ENCODE measurements around the gene UNCX. TPM values are rescaled to one million over a fixed set of nuclear protein-coding genes. Genes with fewer than 3 reads are reported as not detected.

UNCX gene
- polyA plus RNA-seq, 3 donors from 2014 or later = not detected

DNA sequence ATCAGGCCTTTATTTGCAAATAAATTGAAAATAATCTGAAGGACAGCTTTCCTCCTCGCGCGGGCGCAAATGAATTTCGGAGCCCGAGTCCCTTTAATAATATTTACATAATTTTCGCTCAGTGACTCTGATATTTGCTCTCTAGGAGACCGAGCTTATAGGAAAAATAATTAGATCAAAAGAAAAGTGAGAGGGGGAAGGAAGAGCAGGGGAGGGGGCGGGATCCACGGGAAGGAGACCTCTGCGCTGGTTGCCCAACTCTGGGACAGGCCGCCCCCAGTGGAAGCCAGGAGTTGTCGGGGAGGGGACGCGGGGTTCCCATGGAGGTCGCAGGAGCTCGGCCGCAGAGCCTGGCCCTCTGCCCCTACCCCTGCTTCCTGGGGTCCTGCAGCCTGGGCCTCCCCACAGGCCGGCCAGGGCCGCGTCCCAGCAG lies 5.8 kb downstream of the UNCX start:
- no peak for DNase-seq
- Mint-ChIP-seq H3K4me3 (no peak overlapping the region), H3K36me3 (peaks cover 0 to 4% (median 0%) of the 10 kb centered on the region in 3 donors), H3K27me3 (ENCODE audit: low read depth in 3 of 3) (peaks cover 36 to 76% (median 44%) of the 10 kb centered on the region in 3 donors), H3K9me3 (peaks cover 0 to 14% (median 0%) of the 10 kb centered on the region in 6 donors), H3K27ac (no peak overlapping the region), H3K4me1 (peaks cover 20 to 21% of the 10 kb centered on the region in 2 donors)

GRCh38 chr7:1238931-1239802 lies 6.5 kb downstream of the UNCX start:
- peaks cover 41 to 78% (median 41%) of the 10 kb centered on the region in 3 donors for H3K27me3 Mint-ChIP-seq (ENCODE audit: low read depth in 3 of 3)
- H3K9me3 Mint-ChIP-seq = peaks cover 0 to 14% (median 0%) of the 10 kb centered on the region in 6 donors
- DNase-seq = no peak
- peaks cover 18% of the 10 kb centered on the region in 2 donors for H3K4me1 Mint-ChIP-seq
- peak overlapping the region in 2 of 5 donors; percentile 9 to 40 for H3K4me3 Mint-ChIP-seq
- H3K27ac Mint-ChIP-seq = no peak overlapping the region
- H3K36me3 Mint-ChIP-seq = peaks cover 0 to 4% (median 0%) of the 10 kb centered on the region in 3 donors

DNA sequence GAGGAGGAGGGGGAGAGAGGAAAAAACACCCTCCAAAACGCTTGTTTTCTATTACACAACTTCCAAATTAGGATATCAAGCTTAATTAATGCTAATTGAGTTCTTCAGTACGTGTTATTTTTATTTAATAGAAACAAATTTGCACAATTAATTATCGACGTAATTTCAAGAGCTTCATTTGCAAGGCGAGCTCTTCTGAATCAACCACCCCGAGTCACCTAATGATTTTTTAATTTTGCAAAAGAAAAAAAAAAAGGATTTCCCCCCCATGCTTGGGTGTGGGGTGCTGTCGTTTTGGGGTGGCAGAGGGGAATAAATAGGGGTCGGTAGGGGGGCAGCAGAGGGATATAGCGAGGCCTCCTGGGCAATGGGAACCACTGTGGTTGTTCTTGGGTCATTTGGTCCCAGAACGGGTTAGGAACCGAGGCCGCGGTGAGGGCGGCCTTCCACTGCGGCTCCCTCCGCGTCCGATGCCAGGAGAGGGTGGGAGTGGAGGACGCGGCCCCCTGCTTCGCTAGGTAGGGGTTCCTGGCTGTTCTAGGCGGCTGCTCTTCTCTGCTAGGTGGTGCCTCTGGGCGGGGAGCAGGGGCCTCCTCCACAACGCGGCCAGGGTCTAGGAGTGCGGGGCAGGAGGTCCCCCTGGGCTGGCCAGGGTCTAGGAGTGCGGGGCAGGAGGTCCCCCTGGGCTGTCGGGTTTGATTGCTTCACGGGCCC lies 7.3 kb downstream of the UNCX start:
- Mint-ChIP-seq H3K9me3 (peaks cover 0 to 6% (median 0%) of the 10 kb centered on the region in 6 donors), H3K27ac (no peak overlapping the region), H3K36me3 (no peaks in the 10 kb centered on the region), H3K4me3 (no peak overlapping the region), H3K27me3 (ENCODE audit: low read depth in 3 of 3) (peaks cover 33 to 78% (median 39%) of the 10 kb centered on the region in 3 donors), H3K4me1 (peaks cover 10% of the 10 kb centered on the region in 2 donors)
- DNase-seq = no peak

DNA sequence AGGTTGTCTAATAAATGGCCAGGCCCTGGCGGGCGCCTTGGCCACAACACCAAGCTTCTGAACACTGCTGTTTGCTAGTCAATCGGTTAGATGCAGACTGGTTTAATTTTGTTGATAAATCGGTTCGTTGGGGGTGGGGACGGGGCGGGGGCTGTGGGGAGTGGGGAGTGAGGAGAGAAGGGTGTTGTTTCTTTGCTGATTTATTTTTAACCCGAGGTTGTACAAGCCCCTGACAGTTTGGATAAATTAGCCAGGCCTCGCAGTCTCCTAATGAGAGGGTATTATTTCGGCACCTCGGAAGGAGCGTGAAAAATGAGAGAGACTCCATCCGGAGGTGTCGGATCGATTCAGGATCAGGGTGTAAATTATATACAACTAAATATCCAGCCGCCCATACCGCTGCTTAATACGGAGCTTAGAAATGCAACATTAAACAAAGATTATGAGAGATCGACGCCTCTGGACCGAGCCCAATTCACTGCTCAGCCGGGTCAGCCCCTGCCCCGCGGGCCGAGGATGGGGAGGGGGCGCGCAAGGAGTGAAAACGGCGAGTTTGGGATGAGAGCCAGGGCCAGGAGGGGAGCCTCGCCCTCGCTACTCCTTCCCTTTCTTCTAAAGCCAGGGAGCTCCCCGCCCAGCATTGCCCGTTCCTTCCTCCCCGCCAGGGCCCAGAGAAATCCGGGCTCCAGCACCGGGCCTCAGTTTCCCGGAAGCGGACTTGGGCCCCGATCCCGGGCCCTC lies 8.0 kb downstream of the UNCX start:
- Mint-ChIP-seq H3K27ac (peak overlapping the region in 1 of 6 donors; percentile 69), H3K4me1 (peaks cover 8 to 9% of the 10 kb centered on the region in 2 donors), H3K4me3 (peak overlapping the region in 1 of 5 donors; percentile 30), H3K27me3 (ENCODE audit: low read depth in 3 of 3) (peaks cover 34 to 78% (median 42%) of the 10 kb centered on the region in 3 donors), H3K9me3 (peaks cover 0 to 5% (median 0%) of the 10 kb centered on the region in 6 donors), H3K36me3 (no peaks in the 10 kb centered on the region)
- DNase-seq = no peak

DNA sequence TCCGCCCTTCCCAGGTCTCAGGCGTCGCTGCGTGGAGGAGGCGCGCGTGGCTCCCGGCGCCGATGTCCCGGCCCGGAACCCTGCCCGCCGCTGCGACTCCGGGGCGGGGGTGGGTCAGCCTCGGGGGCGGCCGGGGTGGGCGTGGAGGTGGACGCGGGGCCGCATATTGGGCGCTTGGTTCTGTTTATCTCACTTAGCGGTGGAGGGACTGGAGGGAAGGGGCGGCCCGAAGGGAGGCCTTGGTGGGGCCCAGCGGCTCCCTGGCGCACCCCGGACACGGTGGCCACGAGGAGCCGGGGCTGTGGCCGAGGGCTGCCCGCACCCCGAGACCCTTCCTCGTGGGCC lies 8.6 kb downstream of the UNCX start:
- Mint-ChIP-seq H3K36me3 (no peaks in the 10 kb centered on the region), H3K27me3 (ENCODE audit: low read depth in 3 of 3) (peaks cover 37 to 82% (median 44%) of the 10 kb centered on the region in 3 donors), H3K4me1 (peaks cover 7 to 9% of the 10 kb centered on the region in 2 donors), H3K4me3 (no peak overlapping the region), H3K9me3 (peaks cover 0 to 5% (median 0%) of the 10 kb centered on the region in 6 donors), H3K27ac (no peak overlapping the region)
- no peak for DNase-seq

- Mint-ChIP-seq H3K36me3 (no peaks in the 10 kb centered on the region), H3K4me3 (no peak overlapping the region), H3K27me3 (ENCODE audit: low read depth in 3 of 3) (peaks cover 37 to 86% (median 46%) of the 10 kb centered on the region in 3 donors), H3K9me3 (peaks cover 0 to 5% (median 0%) of the 10 kb centered on the region in 6 donors), H3K4me1 (peaks cover 7 to 9% of the 10 kb centered on the region in 2 donors), H3K27ac (no peak overlapping the region)
- no peak for DNase-seq
These were observed 9.1 kb downstream of the UNCX start for GRCh38 chr7:1241603-1242255.

- peaks cover 35 to 83% (median 46%) of the 10 kb centered on the region in 3 donors for H3K27me3 Mint-ChIP-seq (ENCODE audit: low read depth in 3 of 3)
- no peak overlapping the region for H3K27ac Mint-ChIP-seq
- H3K4me1 Mint-ChIP-seq = peaks cover 4 to 5% of the 10 kb centered on the region in 2 donors
- DNase-seq = no peak
- peaks cover 0 to 5% (median 0%) of the 10 kb centered on the region in 6 donors for H3K9me3 Mint-ChIP-seq
- no peak overlapping the region for H3K4me3 Mint-ChIP-seq
- H3K36me3 Mint-ChIP-seq = no peaks in the 10 kb centered on the region
These were observed 9.6 kb downstream of the UNCX start for GRCh38 chr7:1242256-1242605.

DNA sequence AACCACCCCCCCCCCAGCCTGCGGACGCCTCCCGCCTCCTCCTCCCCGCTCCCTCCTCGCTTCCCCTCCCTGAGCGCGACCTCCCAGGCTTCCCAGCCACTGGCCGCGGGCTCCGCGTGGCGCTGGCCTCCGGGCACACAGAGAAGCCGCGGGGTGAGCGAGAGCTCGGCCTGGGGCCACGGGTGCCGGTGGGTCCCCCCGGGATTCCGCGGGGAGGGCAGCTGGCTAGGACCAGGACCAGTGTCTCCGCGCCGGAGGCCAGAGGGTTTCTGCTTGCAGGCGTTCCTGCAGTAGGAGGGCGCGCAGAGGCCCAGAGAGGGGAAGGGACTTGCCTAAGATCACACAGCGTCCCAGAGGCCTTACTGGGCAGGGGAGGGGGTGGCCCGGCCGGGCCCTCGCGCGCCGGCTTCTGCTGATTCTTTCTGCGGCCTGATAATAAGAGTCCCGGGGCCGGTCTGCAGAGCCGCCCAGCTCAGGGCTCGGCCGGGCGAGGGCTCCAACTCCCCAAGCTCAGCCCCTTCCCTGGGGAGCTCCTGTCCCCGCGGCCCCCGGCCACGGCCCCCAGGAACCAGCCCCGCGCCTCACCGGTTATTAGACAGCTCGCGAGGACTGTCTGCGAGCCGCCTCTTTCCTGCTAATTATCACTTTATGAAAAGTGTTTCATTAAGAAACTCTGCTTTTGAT lies 10.1 kb downstream of the UNCX start:
- no peak for DNase-seq
- Mint-ChIP-seq H3K27me3 (ENCODE audit: low read depth in 3 of 3) (peaks cover 32 to 80% (median 42%) of the 10 kb centered on the region in 3 donors), H3K4me3 (peak overlapping the region in 1 of 5 donors; percentile 28), H3K9me3 (peaks cover 0 to 2% (median 0%) of the 10 kb centered on the region in 6 donors), H3K36me3 (no peaks in the 10 kb centered on the region), H3K4me1 (peaks cover 1 to 3% of the 10 kb centered on the region in 2 donors), H3K27ac (peak overlapping the region in 1 of 6 donors; percentile 13)

DNA sequence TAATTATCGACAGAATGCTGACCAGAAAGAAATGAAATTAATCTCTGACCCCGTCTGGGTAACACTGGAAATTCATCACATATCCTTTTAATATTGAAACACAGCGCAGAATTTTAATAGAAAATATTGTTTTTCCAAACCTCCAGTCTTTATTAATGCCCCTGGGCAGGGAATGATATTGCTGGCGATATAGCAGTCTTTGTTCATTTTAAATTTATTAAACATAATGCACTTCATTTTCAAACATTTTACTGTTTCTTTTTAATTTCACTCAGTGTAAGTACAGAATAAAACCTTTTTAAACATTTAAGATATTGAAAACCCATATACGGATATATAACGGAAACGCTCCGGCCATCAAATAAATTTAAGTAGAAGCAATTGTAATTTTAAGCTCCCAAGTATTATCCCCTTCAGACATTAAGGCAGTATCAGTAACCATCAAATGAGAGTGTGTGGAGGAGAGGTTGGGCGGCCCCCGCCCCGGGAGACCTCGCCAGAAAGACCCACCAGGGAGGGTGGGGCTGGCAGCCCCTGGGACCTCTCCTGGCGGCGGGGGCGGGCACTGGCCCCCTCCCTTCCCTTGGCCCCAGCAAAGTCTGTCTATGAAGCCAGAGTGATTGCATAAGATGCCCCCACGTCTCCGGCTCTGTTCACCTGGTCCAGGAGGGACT lies 10.8 kb downstream of the UNCX start:
- Mint-ChIP-seq H3K4me1 (peaks cover 4% of the 10 kb centered on the region in 2 donors), H3K36me3 (no peaks in the 10 kb centered on the region), H3K27ac (peak overlapping the region in 1 of 6 donors; percentile 13), H3K4me3 (peak overlapping the region in 1 of 5 donors; percentile 28), H3K27me3 (ENCODE audit: low read depth in 3 of 3) (peaks cover 29 to 81% (median 46%) of the 10 kb centered on the region in 3 donors), H3K9me3 (no peaks in the 10 kb centered on the region)
- no peak for DNase-seq

DNA sequence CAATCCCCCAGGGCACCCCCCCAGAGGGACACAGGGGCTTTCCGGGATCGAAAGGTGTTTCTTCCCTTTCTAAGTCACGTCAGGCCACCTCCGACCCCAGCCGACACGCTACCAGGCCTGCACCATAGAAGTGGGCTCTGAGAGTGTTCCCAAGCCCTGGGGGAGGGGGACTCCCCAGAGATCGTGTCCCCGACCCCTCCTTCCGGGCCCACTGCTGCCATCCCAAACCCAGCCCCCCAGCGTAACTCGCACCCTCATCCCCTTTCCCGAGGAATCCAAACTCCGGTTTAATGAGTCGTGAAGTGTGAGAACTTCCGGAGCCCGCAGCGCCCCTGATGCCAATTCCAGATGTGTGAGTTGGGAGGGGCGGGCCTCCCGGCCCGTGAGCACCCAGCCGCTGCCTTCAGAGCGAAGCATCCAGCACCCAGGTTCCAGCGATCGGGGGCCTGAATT lies 11.3 kb downstream of the UNCX start:
- Mint-ChIP-seq H3K27me3 (ENCODE audit: low read depth in 3 of 3) (peaks cover 28 to 77% (median 47%) of the 10 kb centered on the region in 3 donors), H3K4me3 (no peak overlapping the region), H3K27ac (no peak overlapping the region), H3K4me1 (peaks cover 5% of the 10 kb centered on the region in 2 donors), H3K36me3 (no peaks in the 10 kb centered on the region), H3K9me3 (no peaks in the 10 kb centered on the region)
- no peak for DNase-seq

DNA sequence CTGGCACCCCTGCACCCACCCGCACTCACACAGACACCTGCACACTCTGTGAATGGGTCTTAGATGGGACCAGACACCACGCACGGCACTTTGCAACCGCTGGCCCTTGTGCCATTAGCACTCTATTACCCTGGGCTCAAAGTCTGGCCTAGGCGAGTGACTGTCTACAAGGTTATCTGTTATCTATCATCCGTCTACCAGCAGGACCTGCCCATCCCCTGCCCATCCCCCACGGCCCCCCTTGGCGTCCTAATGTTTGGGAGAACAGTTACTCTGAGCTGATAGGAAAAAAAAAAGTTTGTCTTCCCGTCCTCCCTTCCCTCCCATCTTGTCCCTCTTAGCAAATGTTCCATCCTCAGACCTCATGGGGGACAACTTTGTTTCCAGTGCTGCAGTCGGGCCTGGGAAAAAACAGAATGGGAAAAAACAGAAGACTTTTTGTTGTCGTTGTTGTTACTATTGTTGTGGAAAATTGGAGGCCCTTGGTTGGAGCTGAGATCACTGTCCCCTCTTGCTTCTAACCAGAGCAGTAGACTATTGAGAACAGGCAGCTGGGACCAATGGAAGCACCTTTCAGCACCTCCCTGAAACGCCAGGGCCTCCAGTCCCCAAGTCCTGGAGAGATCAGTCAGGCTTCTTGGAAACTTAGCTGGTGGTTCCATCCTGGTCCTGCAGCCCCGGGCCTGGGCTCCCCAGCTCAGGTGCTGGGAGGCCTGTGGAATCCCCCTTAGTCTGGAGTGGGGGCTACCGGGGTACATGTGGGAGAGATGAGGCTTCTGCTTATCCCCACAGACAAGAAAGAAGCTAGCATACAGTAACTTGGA lies 12.2 kb downstream of the UNCX start:
- Mint-ChIP-seq H3K9me3 (no peaks in the 10 kb centered on the region), H3K27ac (no peak overlapping the region), H3K27me3 (ENCODE audit: low read depth in 3 of 3) (peaks cover 24 to 69% (median 42%) of the 10 kb centered on the region in 3 donors), H3K4me3 (peak overlapping the region in 1 of 5 donors; percentile 44), H3K4me1 (peaks cover 5% of the 10 kb centered on the region in 2 donors), H3K36me3 (no peaks in the 10 kb centered on the region)
- DNase-seq = no peak
